VCaP (cell line): Measurements from ENCODE around the gene ACSL4.
A peak's percentile ranks its signal among the peaks of the same experiment; 100 is the strongest.
"Not testable (repeated sequence)": the region's sequence is repeated elsewhere in the genome, so short reads cannot be mapped to it uniquely, and the experiment has no call there.

Source experiments
- H3K27ac ChIP-seq: fragments of 450-650 bp; 2 replicates; pipeline ENCODE4 v1.5.1; 2017
- CTCF ChIP-seq: fragments of 450-650 bp; conservative IDR thresholded peaks from 2 replicates; pipeline ENCODE4 v1.5.1; 2017; ENCODE audit warnings: mild to moderate bottlenecking, moderate library complexity

The ACSL4 gene

GRCh38 chrX:109654516-109655109 lies 78.4 kb downstream of the ACSL4 start:
- no peak overlapping the region for H3K27ac ChIP-seq
- no peak for TF ChIP-seq CTCF

GRCh38 chrX:109644671-109645070 lies 88.4 kb downstream of the ACSL4 start:
- H3K27ac ChIP-seq: not testable (repeated sequence)

GRCh38 chrX:109643687-109644086 lies 89.4 kb downstream of the ACSL4 start:
- no peak overlapping the region for H3K27ac ChIP-seq
- no peak for TF ChIP-seq CTCF

GRCh38 chrX:109638158-109638557 lies 94.9 kb downstream of the ACSL4 start:
- no peak overlapping the region for H3K27ac ChIP-seq
- no peak for TF ChIP-seq CTCF

GRCh38 chrX:109637477-109637876 lies 95.6 kb downstream of the ACSL4 start:
- H3K27ac ChIP-seq: not testable (repeated sequence)

GRCh38 chrX:109635146-109635545 lies 97.9 kb downstream of the ACSL4 start:
- H3K27ac ChIP-seq: no peak overlapping the region
- peak; percentile 48 for TF ChIP-seq CTCF

GRCh38 chrX:109632906-109633504 lies 100.1 kb downstream of the ACSL4 start:
- TF ChIP-seq CTCF: peak; percentile 52; the same call in 1 of the 2 replicates
- H3K27ac ChIP-seq: no peak overlapping the region

GRCh38 chrX:109629310-109629709 lies 103.7 kb downstream of the ACSL4 start:
- no peak overlapping the region for H3K27ac ChIP-seq
- no peak for TF ChIP-seq CTCF
